ENCODE measurements around the gene PRAMEF5. TPM values are rescaled to one million over a fixed set of nuclear protein-coding genes. Genes with fewer than 3 reads are reported as not detected.
"Not testable (repeated sequence)": the region's sequence is repeated elsewhere in the genome, so short reads cannot be mapped to it uniquely, and the experiment has no call there.

PRAMEF5 gene
- total and polyA plus RNA-seq, 2 experiments from 2014 or later: not detected

GRCh38 chr1:13239633-13240032 is 14.4 kb upstream of the PRAMEF5 start:
- H3K4me3 ChIP-seq; ATAC-seq; H3K4me2 ChIP-seq; H3K4me1 ChIP-seq (ENCODE audit: insufficient read depth); H3K27me3 ChIP-seq (ENCODE audit: insufficient read depth); H3K9me2 ChIP-seq (ENCODE audit: insufficient read depth); H3K4me3 Mint-ChIP-seq; H3K4me1 Mint-ChIP-seq; H3F3A ChIP-seq (replicated peaks; ENCODE audit: low read depth); H3K27ac ChIP-seq (ENCODE audit: low read depth); H2AFZ ChIP-seq; H3K27ac Mint-ChIP-seq; H4K20me1 ChIP-seq (replicated peaks; ENCODE audit: insufficient read depth); H3K79me2 ChIP-seq (replicated peaks; ENCODE audit: insufficient read depth): not testable (repeated sequence)
- H3K27me3 Mint-ChIP-seq (ENCODE audit: insufficient read depth, low read depth, poor library complexity): peaks cover 19% of the 10 kb centered on the region
- H3K36me3 ChIP-seq (ENCODE audit: insufficient read depth): peaks cover 16% of the 10 kb centered on the region; the same call in 1 of the 2 replicates
- peaks cover 36% of the 10 kb centered on the region for H3K36me3 Mint-ChIP-seq (ENCODE audit: low read depth)
- peak; percentile 1 for DNase-seq (ENCODE audit: low spot score)
- H3K9me3 Mint-ChIP-seq: peaks cover 97% of the 10 kb centered on the region

- H4K20me1 ChIP-seq (replicated peaks; ENCODE audit: insufficient read depth); H3K27me3 ChIP-seq (ENCODE audit: insufficient read depth); H3K4me1 Mint-ChIP-seq; H3K27ac Mint-ChIP-seq; H3K4me2 ChIP-seq; H3K27ac ChIP-seq (ENCODE audit: low read depth); DNase-seq (ENCODE audit: low spot score); ATAC-seq; H3F3A ChIP-seq (replicated peaks; ENCODE audit: low read depth); H3K4me3 Mint-ChIP-seq; H3K4me3 ChIP-seq; H3K4me1 ChIP-seq (ENCODE audit: insufficient read depth); H3K9me2 ChIP-seq (ENCODE audit: insufficient read depth); H3K79me2 ChIP-seq (replicated peaks; ENCODE audit: insufficient read depth); H2AFZ ChIP-seq: not testable (repeated sequence)
- peaks cover 11% of the 10 kb centered on the region; the same call in 1 of the 2 replicates for H3K36me3 ChIP-seq (ENCODE audit: insufficient read depth)
- peaks cover 85% of the 10 kb centered on the region for H3K9me3 Mint-ChIP-seq
- H3K27me3 Mint-ChIP-seq (ENCODE audit: insufficient read depth, low read depth, poor library complexity): peaks cover 14% of the 10 kb centered on the region
- H3K36me3 Mint-ChIP-seq (ENCODE audit: low read depth): peaks cover 43% of the 10 kb centered on the region
These were observed 10.3 kb upstream of the PRAMEF5 start for GRCh38 chr1:13243536-13244263.

- not testable (repeated sequence) for H3K9me2 ChIP-seq (ENCODE audit: insufficient read depth); H3K4me3 Mint-ChIP-seq; H3K27ac ChIP-seq (ENCODE audit: low read depth); H4K20me1 ChIP-seq (replicated peaks; ENCODE audit: insufficient read depth); H3K4me2 ChIP-seq; H3F3A ChIP-seq (replicated peaks; ENCODE audit: low read depth); H3K4me3 ChIP-seq; DNase-seq (ENCODE audit: low spot score); H3K27me3 Mint-ChIP-seq (ENCODE audit: insufficient read depth, low read depth, poor library complexity); H3K27me3 ChIP-seq (ENCODE audit: insufficient read depth); ATAC-seq; H3K4me1 ChIP-seq (ENCODE audit: insufficient read depth); H3K4me1 Mint-ChIP-seq; H3K36me3 ChIP-seq (ENCODE audit: insufficient read depth); H2AFZ ChIP-seq; H3K27ac Mint-ChIP-seq; H3K79me2 ChIP-seq (replicated peaks; ENCODE audit: insufficient read depth)
- H3K36me3 Mint-ChIP-seq (ENCODE audit: low read depth): peaks cover 37% of the 10 kb centered on the region
- H3K9me3 Mint-ChIP-seq: peaks cover 62% of the 10 kb centered on the region
These were observed 8.0 kb upstream of the PRAMEF5 start for GRCh38 chr1:13245841-13246553.

GRCh38 chr1:13246554-13246871 is 7.5 kb upstream of the PRAMEF5 start:
- H2AFZ ChIP-seq; H3K27me3 ChIP-seq (ENCODE audit: insufficient read depth): not testable (repeated sequence)
- H3K9me3 Mint-ChIP-seq: peaks cover 57% of the 10 kb centered on the region

GRCh38 chr1:13247122-13247521 is 6.9 kb upstream of the PRAMEF5 start:
- not testable (repeated sequence) for H3K79me2 ChIP-seq (replicated peaks; ENCODE audit: insufficient read depth); H3K9me2 ChIP-seq (ENCODE audit: insufficient read depth); H3K27me3 Mint-ChIP-seq (ENCODE audit: insufficient read depth, low read depth, poor library complexity); H3K27me3 ChIP-seq (ENCODE audit: insufficient read depth); H3K4me1 Mint-ChIP-seq; H3K27ac ChIP-seq (ENCODE audit: low read depth); H3K4me3 ChIP-seq; H4K20me1 ChIP-seq (replicated peaks; ENCODE audit: insufficient read depth); DNase-seq (ENCODE audit: low spot score); H3K36me3 ChIP-seq (ENCODE audit: insufficient read depth); H3K4me2 ChIP-seq; H3K4me3 Mint-ChIP-seq; H2AFZ ChIP-seq; H3F3A ChIP-seq (replicated peaks; ENCODE audit: low read depth); ATAC-seq; H3K27ac Mint-ChIP-seq; H3K4me1 ChIP-seq (ENCODE audit: insufficient read depth)
- H3K36me3 Mint-ChIP-seq (ENCODE audit: low read depth): peaks cover 28% of the 10 kb centered on the region
- H3K9me3 Mint-ChIP-seq: peaks cover 51% of the 10 kb centered on the region

More at GRCh38 chr1:13246554-13246871, 7.5 kb upstream of the PRAMEF5 start:
- not testable (repeated sequence) for H3F3A ChIP-seq (replicated peaks; ENCODE audit: low read depth); DNase-seq (ENCODE audit: low spot score); H3K4me1 ChIP-seq (ENCODE audit: insufficient read depth); H3K27me3 Mint-ChIP-seq (ENCODE audit: insufficient read depth, low read depth, poor library complexity); H3K4me3 Mint-ChIP-seq; H3K27ac ChIP-seq (ENCODE audit: low read depth); H3K4me1 Mint-ChIP-seq; H3K79me2 ChIP-seq (replicated peaks; ENCODE audit: insufficient read depth); H3K9me2 ChIP-seq (ENCODE audit: insufficient read depth); H3K4me3 ChIP-seq; H4K20me1 ChIP-seq (replicated peaks; ENCODE audit: insufficient read depth); ATAC-seq; H3K27ac Mint-ChIP-seq; H3K4me2 ChIP-seq; H3K36me3 ChIP-seq (ENCODE audit: insufficient read depth)
- H3K36me3 Mint-ChIP-seq (ENCODE audit: low read depth): peaks cover 31% of the 10 kb centered on the region

- H3K79me2 ChIP-seq (replicated peaks; ENCODE audit: insufficient read depth); H4K20me1 ChIP-seq (replicated peaks; ENCODE audit: insufficient read depth); H3K27ac Mint-ChIP-seq; H3K4me3 ChIP-seq; H3F3A ChIP-seq (replicated peaks; ENCODE audit: low read depth); H3K9me2 ChIP-seq (ENCODE audit: insufficient read depth); H3K4me1 ChIP-seq (ENCODE audit: insufficient read depth); DNase-seq (ENCODE audit: low spot score); H3K4me3 Mint-ChIP-seq; H3K9me3 Mint-ChIP-seq; H3K36me3 ChIP-seq (ENCODE audit: insufficient read depth); H3K4me2 ChIP-seq; H3K4me1 Mint-ChIP-seq; H3K27me3 ChIP-seq (ENCODE audit: insufficient read depth); H2AFZ ChIP-seq; H3K27me3 Mint-ChIP-seq (ENCODE audit: insufficient read depth, low read depth, poor library complexity); ATAC-seq; H3K27ac ChIP-seq (ENCODE audit: low read depth); H3K36me3 Mint-ChIP-seq (ENCODE audit: low read depth): not testable (repeated sequence)
These were observed 11.1 kb downstream of the PRAMEF5 start for GRCh38 chr1:13265124-13265523.
